Ovary (tissue), 9 donors: ENCODE data around the gene GGA3. TPM values are rescaled to one million over a fixed set of nuclear protein-coding genes. Genes with fewer than 3 reads are reported as not detected.

Source experiments
- DNase-seq, 5 donors: peaks; one replicate each; pipeline ENCODE4 v3.0.0-alpha.2; 2019 to 2020
- H3K27ac ChIP-seq, 2 donors: fragments of 200-600 bp; one replicate each; pipeline versions ENCODE4 v1.5.1 to v1.8.0; 2019 to 2022
- H3K27me3 ChIP-seq: fragments of 200-600 bp; one replicate; pipeline ENCODE4 v1.8.0; 2022
- H3K36me3 ChIP-seq: fragments of 200-600 bp; sonication (generic); one replicate; pipeline ENCODE4 v1.5.1; 2019
- H3K4me1 ChIP-seq: one replicate; pipeline ENCODE4 v1.8.1; 2013; ENCODE audit warnings: mild to moderate bottlenecking, moderate library complexity; ENCODE audit not compliant: insufficient read depth
- H3K4me3 ChIP-seq: fragments of 200-600 bp; sonication (generic); one replicate; pipeline ENCODE4 v1.5.1; 2017
- H3K9me3 ChIP-seq, 2 donors: fragments of 200-600 bp in 1 of 2; sonication (generic) in 1 of 2; one replicate each; pipeline versions ENCODE4 v1.5.1 to v1.8.1; 2013 to 2019; ENCODE audit warnings: mild to moderate bottlenecking in 1 of 2, moderate library complexity in 1 of 2
- EP300 ChIP-seq: sonication (generic); formaldehyde crosslinking; IDR thresholded peaks from one replicate; pipeline ENCODE4 v1.6.1; 2017; ENCODE audit warnings: antibody characterized with exemption
- POLR2A ChIP-seq: fragments of 450-650 bp; IDR thresholded peaks from one replicate; pipeline ENCODE4 v1.6.1; 2017; ENCODE audit warnings: antibody characterized with exemption, mild to moderate bottlenecking, moderate library complexity
- WGBS, 3 donors: extraction: QIAGEN DNeasy Blood & Tissue Kit in 1 of 3; methylation state at CpG; one replicate each; pipeline versions ENCODE4 v1.1.5 to v1.1.7; 2013 to 2017; 5-methylcytosine and 5-hydroxymethylcytosine counted together
- intact Hi-C, 4 donors: fragments of 100-400 bp; cut with DNase I; formaldehyde crosslinking; loops; one replicate each; pipeline versions ENCODE4 v1.11.0 to v1.15.1; 2022 to 2023
- polyA plus RNA-seq, 2 donors: library from polyadenylated mRNA; stranded (reverse); fragments of 200-250 nt in 1 of 2; fragments of 350-450 nt in 1 of 2; fragmentation: Illumina TruSeq in 1 of 2; extraction: RNeasy Lipid Tissue Mini Kit (QIAGEN cat#74804) in 1 of 2; gene quantifications; one replicate each; pipeline ENCODE4 v1.2.3, GENCODE V29; 2013 to 2014
- total RNA-seq, 7 donors: library from RNA; depleted of rRNA in 2 of 7; stranded (reverse); fragments of >200 nt in 2 of 7; fragmentation: NEBNext Ultra II Directional in 3 of 7; extraction: Animal tissue kit (Norgen Biotek cat#: 25700) in 3 of 7; gene quantifications; one replicate each; pipeline versions ENCODE4 v1.1.0 to v1.2.4, GENCODE V29; 2016 to 2023
- TF ChIP-seq, protein P1 (sequence below), 3 donors: fragments of 450-650 bp in 2 of 3; fragments of 200-600 bp in 1 of 3; IDR thresholded peaks; one replicate each; pipeline versions ENCODE4 v1.5.1 to v1.8.0; 2016 to 2022; ENCODE audit warnings: antibody characterized with exemption in 3 of 3, mild to moderate bottlenecking in 1 of 3
- donor health status: DM: no; HTN: no; CAD: no; lungs with moderate emphysema.
- donor health status: DM: no; HTN: no; CAD: no.
- donor health status: Bipolar disorder and iron deficiency.
- donor health status: DM: yes; HTN: yes; CAD: no.
- donor health status: DM: no; HTN: no; CAD: no.
- donor health status: DM: yes; HTN: yes; CAD: no.

GGA3 gene
- total and polyA plus RNA-seq, 9 donors: 18.2 to 48.9 (median 38.3) TPM

DNA sequence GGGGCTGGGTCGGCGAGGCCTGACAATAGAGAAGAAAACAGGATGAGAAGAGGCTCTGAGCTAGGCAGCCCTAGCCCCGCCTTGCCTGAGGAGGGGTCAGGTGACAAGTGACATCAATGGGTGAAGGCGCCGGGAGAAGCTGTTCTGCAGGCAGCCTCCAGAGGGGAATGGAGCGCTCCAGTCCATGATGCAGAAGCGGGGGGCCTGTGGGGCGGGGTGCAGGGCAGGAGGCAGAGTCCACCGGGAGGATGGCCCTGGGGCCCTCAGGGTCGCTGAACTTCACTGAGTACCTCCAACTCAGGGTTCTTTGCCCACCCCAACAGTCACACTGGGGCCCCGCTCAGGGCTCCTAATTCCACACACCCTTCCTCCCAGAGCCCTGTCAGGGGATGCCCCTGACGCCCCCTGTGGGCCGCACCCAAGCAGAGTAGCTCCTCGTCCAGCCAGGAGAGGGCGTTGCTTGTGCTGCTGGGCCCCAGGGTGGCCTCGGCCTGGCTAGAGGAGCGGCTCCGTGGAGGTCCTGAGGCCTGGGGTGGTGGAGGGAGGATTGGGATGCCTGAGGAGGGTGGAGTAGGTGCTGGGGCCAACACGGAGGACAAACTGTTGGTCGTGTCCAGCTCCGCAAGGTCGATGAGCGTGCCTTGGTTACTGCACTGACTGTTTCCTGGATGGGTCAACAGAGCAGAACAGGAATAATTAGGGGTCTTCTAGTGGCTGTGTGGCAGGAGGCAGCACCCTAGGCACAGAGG lies 20.8 kb downstream of the GGA3 start:
- intact Hi-C loops: no loop called here
- no peaks in the 10 kb centered on the region for H3K9me3 ChIP-seq
- TF ChIP-seq, protein P1, sequence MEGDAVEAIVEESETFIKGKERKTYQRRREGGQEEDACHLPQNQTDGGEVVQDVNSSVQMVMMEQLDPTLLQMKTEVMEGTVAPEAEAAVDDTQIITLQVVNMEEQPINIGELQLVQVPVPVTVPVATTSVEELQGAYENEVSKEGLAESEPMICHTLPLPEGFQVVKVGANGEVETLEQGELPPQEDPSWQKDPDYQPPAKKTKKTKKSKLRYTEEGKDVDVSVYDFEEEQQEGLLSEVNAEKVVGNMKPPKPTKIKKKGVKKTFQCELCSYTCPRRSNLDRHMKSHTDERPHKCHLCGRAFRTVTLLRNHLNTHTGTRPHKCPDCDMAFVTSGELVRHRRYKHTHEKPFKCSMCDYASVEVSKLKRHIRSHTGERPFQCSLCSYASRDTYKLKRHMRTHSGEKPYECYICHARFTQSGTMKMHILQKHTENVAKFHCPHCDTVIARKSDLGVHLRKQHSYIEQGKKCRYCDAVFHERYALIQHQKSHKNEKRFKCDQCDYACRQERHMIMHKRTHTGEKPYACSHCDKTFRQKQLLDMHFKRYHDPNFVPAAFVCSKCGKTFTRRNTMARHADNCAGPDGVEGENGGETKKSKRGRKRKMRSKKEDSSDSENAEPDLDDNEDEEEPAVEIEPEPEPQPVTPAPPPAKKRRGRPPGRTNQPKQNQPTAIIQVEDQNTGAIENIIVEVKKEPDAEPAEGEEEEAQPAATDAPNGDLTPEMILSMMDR (IDR thresholded peaks at IDR 0.05): no peak
- TF ChIP-seq POLR2A (no peak), EP300 (no peak)
- no peaks in the 10 kb centered on the region for H3K27me3 ChIP-seq
- 58 to 69% (median 60%) methylated on average over 19 to 23 of the region's 23 CpGs for WGBS, 3 donors
- H3K4me1 ChIP-seq: no peaks in the 10 kb centered on the region
- H3K27ac ChIP-seq: no peak overlapping the region
- no peak overlapping the region for H3K4me3 ChIP-seq
- no peaks in the 10 kb centered on the region for H3K36me3 ChIP-seq
- peak in 1 of 5 donors; percentile 44 for DNase-seq

DNA sequence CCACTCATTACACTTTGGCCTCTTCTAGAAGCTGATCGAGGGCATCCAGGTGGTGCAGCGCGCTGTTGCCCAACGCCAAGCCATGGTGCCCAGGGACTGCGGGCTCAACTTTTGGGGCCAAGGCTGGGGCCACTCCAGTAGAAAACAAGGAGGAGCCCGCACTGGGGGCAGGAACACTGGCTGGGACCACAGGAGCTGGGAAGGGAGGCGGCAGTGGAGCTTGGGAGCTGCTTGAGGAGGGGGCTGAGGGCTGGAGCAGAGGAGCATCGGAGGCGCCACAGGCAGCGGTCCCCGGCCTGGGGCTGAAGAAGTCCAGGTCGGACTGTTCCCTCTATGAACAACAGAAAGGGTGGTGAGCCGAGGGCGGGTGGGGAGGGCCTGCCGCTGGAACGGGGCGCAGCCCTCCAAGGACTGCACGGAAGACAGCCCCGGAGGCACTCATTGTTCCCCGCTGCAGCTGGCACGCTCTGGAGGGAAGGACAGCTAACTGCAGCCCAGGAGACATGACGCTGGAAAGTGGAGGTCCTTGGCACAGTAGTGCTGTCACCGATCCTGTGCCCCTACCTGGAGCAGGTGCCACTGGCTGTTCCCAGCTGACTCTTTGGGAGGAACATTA lies 21.5 kb downstream of the GGA3 start:
- TF ChIP-seq EP300 (no peak), POLR2A (no peak)
- TF ChIP-seq, protein P1 (IDR thresholded peaks at IDR 0.05): no peak
- 76 to 80% (median 78%) methylated on average over 23 of the region's 23 CpGs for WGBS, 3 donors
- DNase-seq: no peak
- no peaks in the 10 kb centered on the region for H3K36me3 ChIP-seq
- intact Hi-C loops: no loop called here
- no peaks in the 10 kb centered on the region for H3K27me3 ChIP-seq
- no peak overlapping the region for H3K4me3 ChIP-seq
- no peaks in the 10 kb centered on the region for H3K4me1 ChIP-seq
- H3K27ac ChIP-seq: no peak overlapping the region
- no peaks in the 10 kb centered on the region for H3K9me3 ChIP-seq

DNA sequence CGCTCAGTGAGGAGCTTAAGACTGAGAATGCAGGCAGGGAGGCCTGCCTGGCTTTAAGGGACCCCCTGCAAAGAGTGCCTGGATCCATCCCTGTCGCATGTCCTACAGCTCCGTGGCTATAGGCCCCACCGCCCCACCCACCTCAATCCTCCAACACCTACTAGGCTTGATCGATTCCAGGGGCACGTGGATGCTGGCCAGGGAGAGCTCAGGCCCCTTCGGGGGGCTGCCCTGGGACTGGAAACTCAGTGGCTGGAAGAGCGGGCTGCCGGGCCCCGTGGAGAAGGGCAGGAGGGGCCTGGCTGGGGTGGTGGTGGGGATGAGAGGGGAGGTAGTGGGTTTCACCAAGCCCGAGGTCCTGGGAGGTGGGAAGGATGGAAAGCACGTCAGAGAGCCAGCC lies 22.2 kb downstream of the GGA3 start:
- no peaks in the 10 kb centered on the region for H3K9me3 ChIP-seq
- no peaks in the 10 kb centered on the region for H3K4me1 ChIP-seq
- no peak overlapping the region for H3K4me3 ChIP-seq
- H3K36me3 ChIP-seq: no peaks in the 10 kb centered on the region
- intact Hi-C loops: no loop called here
- WGBS, 3 donors: 72 to 78% (median 76%) methylated on average over 12 of the region's 12 CpGs
- H3K27me3 ChIP-seq: no peaks in the 10 kb centered on the region
- TF ChIP-seq EP300 (no peak), POLR2A (no peak)
- TF ChIP-seq, protein P1 (IDR thresholded peaks at IDR 0.05): no peak
- no peak overlapping the region for H3K27ac ChIP-seq
- no peak for DNase-seq

DNA sequence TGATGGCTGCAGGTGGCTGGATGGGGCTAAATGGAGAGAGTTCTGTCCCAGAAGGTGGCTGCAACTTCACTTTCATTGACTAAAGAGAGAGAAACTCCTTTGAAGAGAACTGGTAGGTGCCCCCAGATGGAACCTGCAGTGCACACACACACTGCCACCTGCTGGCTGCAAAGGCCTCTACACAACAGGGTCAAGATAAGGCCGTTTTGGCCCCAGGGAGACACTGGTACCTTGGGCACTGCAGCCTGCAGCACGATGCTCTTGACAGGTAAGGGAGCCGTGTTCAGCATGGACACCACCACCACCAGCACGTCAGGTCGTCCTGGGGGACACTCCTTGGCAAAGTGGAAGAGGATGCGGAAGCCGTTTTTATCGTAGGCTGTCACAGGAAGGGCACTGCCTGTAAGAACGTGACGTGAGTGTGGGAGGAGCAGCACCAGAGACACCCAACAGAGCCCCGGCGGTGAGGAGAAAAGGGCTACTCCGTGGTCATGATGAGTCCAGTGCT lies 22.7 kb downstream of the GGA3 start:
- no peak overlapping the region for H3K27ac ChIP-seq
- H3K27me3 ChIP-seq: no peaks in the 10 kb centered on the region
- H3K4me3 ChIP-seq: no peak overlapping the region
- H3K4me1 ChIP-seq: no peaks in the 10 kb centered on the region
- peak; percentile 36 to 71 (median 61) for DNase-seq
- 42 to 46% (median 44%) methylated on average over 13 of the region's 13 CpGs for WGBS, 3 donors
- H3K36me3 ChIP-seq: no peaks in the 10 kb centered on the region
- TF ChIP-seq, protein P1 (IDR thresholded peaks at IDR 0.05): peak; percentile 49 to 54 (median 53)
- no peak for TF ChIP-seq POLR2A
- intact Hi-C loops: no loop called here
- H3K9me3 ChIP-seq: no peaks in the 10 kb centered on the region
